ENCODE measurements around the gene CSRNP2.

CSRNP2 gene

DNA sequence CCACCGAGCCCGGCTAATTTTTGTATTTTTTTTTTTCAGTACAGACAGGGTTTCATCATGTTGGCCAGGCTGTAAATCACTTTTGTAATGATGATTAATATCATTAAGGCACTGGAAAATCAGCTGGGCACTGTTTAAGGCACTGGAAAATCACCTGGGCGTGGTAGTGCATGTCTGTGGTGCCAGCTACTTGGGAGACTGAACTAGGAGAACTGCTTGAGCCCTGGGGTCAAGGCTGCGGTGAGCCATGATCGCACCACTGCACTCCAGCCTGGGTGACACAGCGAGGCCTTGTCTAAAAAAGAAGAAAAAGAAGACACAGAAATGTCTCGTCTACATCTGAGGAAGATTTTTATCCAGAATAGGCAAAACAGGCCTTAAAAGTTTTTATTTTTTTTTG lies 70.0 kb downstream of the CSRNP2 start:
- Histone ChIP-seq H3K27me3 (ENCODE audit: control insufficient read depth, insufficient read depth, low read length) (no peaks in the 10 kb centered on the region), H3K4me3 (ENCODE audit: low read depth, low read length) (no peak overlapping the region), H3K4me1 (ENCODE audit: control insufficient read depth, insufficient read depth, low read length) (peaks cover 11% of the 10 kb centered on the region; the same call in 1 of the 2 replicates), H3K27ac (ENCODE audit: low read depth, low read length) (no peak overlapping the region), H3K36me3 (ENCODE audit: control insufficient read depth, insufficient read depth, low read length) (peaks cover under 1% of the 10 kb centered on the region; the same call in 1 of the 2 replicates), H3K9me3 (ENCODE audit: control insufficient read depth, insufficient read depth, low read depth, low read length) (no peaks in the 10 kb centered on the region), H3K9ac (ENCODE audit: low read length) (no peak overlapping the region)

DNA sequence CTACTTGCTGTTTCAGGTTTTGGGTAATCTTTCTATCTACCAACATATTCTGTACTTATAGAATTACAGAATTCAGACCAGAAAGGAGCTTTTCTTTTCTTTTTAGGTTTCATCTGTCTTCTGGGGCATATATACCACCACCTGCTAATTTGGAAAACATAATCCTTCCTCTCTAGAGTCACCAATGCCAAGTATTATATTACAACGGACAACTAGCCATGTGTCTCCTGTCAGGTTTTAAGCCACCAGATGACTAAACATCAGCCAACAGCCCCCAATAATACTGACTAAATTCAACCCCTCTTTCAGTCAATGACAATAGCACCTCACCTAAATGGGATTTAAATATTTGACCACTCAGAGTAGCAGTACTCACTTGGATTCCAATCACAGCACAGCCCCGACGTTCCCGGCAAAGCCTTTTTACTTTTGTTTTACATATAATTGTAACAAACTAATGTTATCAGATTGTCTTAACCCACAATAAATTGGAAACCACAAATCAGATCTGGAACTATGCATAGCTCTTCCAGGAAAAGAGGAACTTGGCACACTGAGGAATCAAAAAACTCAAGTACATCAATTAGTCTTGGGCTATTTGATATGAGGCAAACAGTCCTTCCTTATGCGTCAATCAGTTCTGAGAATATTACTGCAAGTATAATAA lies 70.7 kb downstream of the CSRNP2 start:
- H3K27ac ChIP-seq (ENCODE audit: low read depth, low read length) = no peak overlapping the region
- H3K9ac ChIP-seq (ENCODE audit: low read length) = no peak overlapping the region
- no peaks in the 10 kb centered on the region for H3K9me3 ChIP-seq (ENCODE audit: control insufficient read depth, insufficient read depth, low read depth, low read length)
- peaks cover 7% of the 10 kb centered on the region for H3K36me3 ChIP-seq (ENCODE audit: control insufficient read depth, insufficient read depth, low read length)
- H3K27me3 ChIP-seq (ENCODE audit: control insufficient read depth, insufficient read depth, low read length) = no peaks in the 10 kb centered on the region
- peaks cover 11% of the 10 kb centered on the region; the same call in 1 of the 2 replicates for H3K4me1 ChIP-seq (ENCODE audit: control insufficient read depth, insufficient read depth, low read length)
- H3K4me3 ChIP-seq (ENCODE audit: low read depth, low read length) = no peak overlapping the region

DNA sequence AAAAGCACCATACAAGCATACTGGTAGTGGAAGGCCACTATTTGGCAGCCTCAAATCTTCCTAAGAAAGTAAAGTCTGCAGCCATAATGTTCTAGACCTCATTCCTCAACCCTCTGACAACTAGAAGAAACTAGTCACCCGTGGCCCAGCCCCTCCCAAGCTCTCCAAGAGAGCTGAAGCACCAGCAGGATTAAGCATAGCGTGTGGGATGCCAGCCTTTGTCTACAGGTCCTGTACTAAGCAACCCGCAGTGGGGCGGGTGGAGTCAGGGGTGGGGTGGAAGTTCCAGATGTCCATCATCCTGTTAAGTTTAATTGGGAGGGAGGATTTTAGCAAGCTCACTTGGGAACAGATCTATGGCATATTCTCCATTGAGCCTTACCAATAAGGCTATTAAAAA lies 71.4 kb downstream of the CSRNP2 start:
- H3K9me3 ChIP-seq (ENCODE audit: control insufficient read depth, insufficient read depth, low read depth, low read length) = no peaks in the 10 kb centered on the region
- H3K36me3 ChIP-seq (ENCODE audit: control insufficient read depth, insufficient read depth, low read length) = peaks cover 14% of the 10 kb centered on the region
- H3K4me3 ChIP-seq (ENCODE audit: low read depth, low read length) = no peak overlapping the region
- H3K27me3 ChIP-seq (ENCODE audit: control insufficient read depth, insufficient read depth, low read length) = no peaks in the 10 kb centered on the region
- no peak overlapping the region for H3K9ac ChIP-seq (ENCODE audit: low read length)
- no peak overlapping the region for H3K27ac ChIP-seq (ENCODE audit: low read depth, low read length)
- peaks cover 11% of the 10 kb centered on the region; the same call in 1 of the 2 replicates for H3K4me1 ChIP-seq (ENCODE audit: control insufficient read depth, insufficient read depth, low read length)

All from HUES6 (cell line).